ENCODE data around the gene CDH13. TPM values are rescaled to one million over a fixed set of nuclear protein-coding genes. Genes with fewer than 3 reads are reported as not detected.

The CDH13 gene
- polyA plus RNA-seq, 2 of the 4 experiments (the other 2 are of a cell fraction) = not detected

DNA sequence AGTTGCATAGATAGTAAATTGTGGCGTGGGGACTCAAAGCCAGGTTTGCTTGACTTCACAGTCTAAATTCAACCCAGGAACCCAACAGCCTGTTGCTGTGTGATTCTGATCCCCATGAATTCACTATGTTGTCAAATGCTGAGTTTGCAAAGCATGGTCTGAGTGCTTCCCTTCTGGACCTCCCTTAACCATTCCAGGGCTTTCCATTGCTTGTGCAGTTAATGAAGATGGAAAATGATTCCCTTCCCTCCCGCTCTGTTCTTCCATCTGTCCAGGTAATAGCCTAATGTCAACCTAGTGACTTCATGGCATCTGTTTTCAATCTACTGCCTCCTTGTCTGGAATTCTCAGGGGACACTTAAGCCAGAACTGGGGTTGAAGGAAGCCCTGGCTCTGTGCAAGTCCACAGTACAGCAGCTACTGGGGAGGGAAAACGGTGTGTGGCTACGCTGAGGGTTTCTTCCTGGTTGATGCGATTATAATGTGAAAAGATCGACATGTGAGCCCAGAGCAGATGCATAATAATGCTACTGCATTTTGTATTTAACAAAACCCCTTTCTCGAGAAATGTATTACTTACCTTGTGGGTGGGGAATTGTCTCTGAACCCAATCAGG is 206.7 kb downstream of the CDH13 start:
- ChIA-PET CTCF (no interaction called here), POLR2A (no interaction called here)
- FAIRE-seq (no peak), DNase-seq (ENCODE audit: low read depth in 1 of 2, low spot score in 1 of 2) (no peak), ATAC-seq (no peak)
- WGBS (ENCODE audit: missing lambda C conversion rate) = 2% methylated on average over 7 of the region's 7 CpGs
- H3K9me3 ChIP-seq = no peaks in the 10 kb centered on the region
- H3K4me1 ChIP-seq = no peaks in the 10 kb centered on the region
- no peak overlapping the region for H3K4me3 ChIP-seq
- H3K27ac ChIP-seq = no peak overlapping the region
- TF ChIP-seq ZC3H11A (IDR thresholded peaks at IDR 0.05) (no peak), CHD2 (IDR thresholded peaks at IDR 0.05; ENCODE audit: low read length, partially characterized antibody) (no peak), RNF2 (IDR thresholded peaks at IDR 0.05; ENCODE audit: borderline replicate concordance, low read depth) (no peak)
- H3K4me2 ChIP-seq = no peak overlapping the region

DNA sequence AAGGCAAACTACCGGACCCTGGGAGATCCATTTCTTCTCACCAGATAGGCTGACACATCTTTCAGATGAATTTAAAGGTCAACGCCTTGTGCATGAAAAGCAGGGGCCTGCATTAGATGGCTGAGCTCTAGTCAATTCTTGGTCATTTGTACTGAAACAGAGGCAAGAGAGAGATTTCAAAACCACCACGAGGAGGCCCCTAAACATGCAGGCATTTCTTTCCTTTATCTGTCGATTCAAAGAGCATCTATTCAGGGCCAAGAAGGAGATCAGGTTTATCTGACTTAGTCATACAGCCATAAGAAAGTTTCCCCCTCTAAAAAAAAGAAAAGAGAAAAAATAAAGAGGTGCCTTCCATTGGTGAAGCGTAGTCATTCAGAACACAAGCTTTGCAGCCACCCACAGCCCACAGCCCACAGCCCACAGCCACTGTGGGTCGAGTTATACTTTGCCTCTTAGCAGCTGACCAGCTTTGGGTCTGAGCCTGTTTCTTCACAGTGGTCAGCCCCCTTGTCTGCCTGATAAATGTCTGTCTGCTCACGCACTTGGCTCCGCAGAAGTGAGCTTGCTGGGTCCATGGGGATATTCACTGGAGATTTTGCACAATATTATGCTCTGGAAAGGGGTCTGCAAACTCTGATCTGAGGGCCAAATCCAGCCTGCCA is 207.5 kb downstream of the CDH13 start:
- TF ChIP-seq TFCP2L1 (CRISPR knock-in tag; IDR thresholded peaks at IDR 0.05) (no peak), KDM5A (IDR thresholded peaks at IDR 0.05) (no peak), RAD21 (conservative IDR thresholded peaks at IDR 0.05 in 1 of 2, IDR thresholded peaks at IDR 0.05 in 1 of 2) (no peak), POLR2A (IDR thresholded peaks at IDR 0.05; ENCODE audit: low read length) (no peak), JUN (IDR thresholded peaks at IDR 0.05) (no peak), HOXB13 (CRISPR knock-in tag; IDR thresholded peaks at IDR 0.05; ENCODE audit: low read depth) (no peak), ZFP36 (IDR thresholded peaks at IDR 0.05; ENCODE audit: borderline replicate concordance, partially characterized antibody) (no peak)
- TF ChIP-seq, protein P1, sequence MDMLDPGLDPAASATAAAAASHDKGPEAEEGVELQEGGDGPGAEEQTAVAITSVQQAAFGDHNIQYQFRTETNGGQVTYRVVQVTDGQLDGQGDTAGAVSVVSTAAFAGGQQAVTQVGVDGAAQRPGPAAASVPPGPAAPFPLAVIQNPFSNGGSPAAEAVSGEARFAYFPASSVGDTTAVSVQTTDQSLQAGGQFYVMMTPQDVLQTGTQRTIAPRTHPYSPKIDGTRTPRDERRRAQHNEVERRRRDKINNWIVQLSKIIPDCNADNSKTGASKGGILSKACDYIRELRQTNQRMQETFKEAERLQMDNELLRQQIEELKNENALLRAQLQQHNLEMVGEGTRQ (IDR thresholded peaks at IDR 0.05) = no peak
- TF ChIP-seq, protein P2, sequence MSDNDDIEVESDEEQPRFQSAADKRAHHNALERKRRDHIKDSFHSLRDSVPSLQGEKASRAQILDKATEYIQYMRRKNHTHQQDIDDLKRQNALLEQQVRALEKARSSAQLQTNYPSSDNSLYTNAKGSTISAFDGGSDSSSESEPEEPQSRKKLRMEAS (IDR thresholded peaks at IDR 0.05) = no peak
- ChIA-PET CTCF (no interaction called here), POLR2A (no interaction called here)
- H3K9me3 ChIP-seq = no peaks in the 10 kb centered on the region
- no peak overlapping the region for H3K4me3 ChIP-seq
- H3K4me2 ChIP-seq = no peak overlapping the region
- FAIRE-seq (no peak), DNase-seq (ENCODE audit: low read depth in 1 of 2, low spot score in 1 of 2) (no peak), ATAC-seq (no peak)
- 6% methylated on average over 6 of the region's 8 CpGs for WGBS (ENCODE audit: missing lambda C conversion rate)
- H3K27ac ChIP-seq = no peak overlapping the region
- H3K4me1 ChIP-seq = no peaks in the 10 kb centered on the region

DNA sequence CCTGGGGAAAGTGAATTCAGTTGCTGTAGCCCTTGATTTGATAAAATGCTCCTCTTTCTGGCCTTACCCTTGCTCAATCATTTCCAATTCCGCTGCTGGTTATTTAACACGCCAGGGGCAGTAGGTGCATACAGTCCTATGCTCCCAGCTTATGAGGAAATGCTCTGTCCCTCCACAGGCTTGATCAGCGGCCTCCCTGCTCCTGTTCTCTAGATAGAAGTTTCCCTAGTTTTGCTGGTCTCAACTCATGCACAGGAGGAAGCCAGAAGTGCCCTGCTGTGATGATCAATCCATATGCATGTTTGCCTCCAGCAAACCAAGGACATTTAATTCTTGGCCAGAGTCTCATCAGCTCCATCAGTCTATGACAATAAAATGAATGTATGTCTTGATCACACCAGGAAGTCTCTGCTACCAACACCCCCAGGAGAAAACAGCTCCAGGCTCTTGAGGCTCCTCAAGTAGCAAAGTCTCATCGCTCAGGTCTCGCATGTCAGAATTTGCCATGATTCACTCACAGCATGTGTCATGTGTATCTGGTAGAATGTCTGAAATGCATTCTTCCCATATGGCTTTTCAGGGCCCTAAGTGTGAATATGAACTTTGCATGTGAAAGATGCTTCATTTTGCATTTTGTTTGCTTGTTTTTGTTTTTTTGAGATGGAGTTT is 208.9 kb downstream of the CDH13 start:
- Histone ChIP-seq H3K4me1 (no peaks in the 10 kb centered on the region), H3K4me2 (no peak overlapping the region), H3K27ac (no peak overlapping the region), H3K4me3 (no peak overlapping the region), H3K9me3 (no peaks in the 10 kb centered on the region)
- ATAC-seq (no peak), DNase-seq (ENCODE audit: low read depth in 1 of 2, low spot score in 1 of 2) (no peak), FAIRE-seq (no peak)
- ChIA-PET CTCF (interaction anchor here (0.6 kb wide), 1 partner anchor 65 kb away, joined by 3 read pairs; no protein-coding TSS in a partner anchor), POLR2A (no interaction called here)
- 9% methylated on average over 5 of the region's 5 CpGs for WGBS (ENCODE audit: missing lambda C conversion rate)
- no peak for TF ChIP-seq ZNF302 (CRISPR knock-in tag; IDR thresholded peaks at IDR 0.05)
- TF ChIP-seq, protein P2 (IDR thresholded peaks at IDR 0.05) = no peak
- no peak for TF ChIP-seq NFE2L2 (conservative IDR thresholded peaks at IDR 0.05; ENCODE audit: low read length)
- TF ChIP-seq TP53 (CRISPR knock-in tag; IDR thresholded peaks at IDR 0.05) = no peak
- TF ChIP-seq SMC3 (IDR thresholded peaks at IDR 0.05) = no peak
- TF ChIP-seq, protein P3, sequence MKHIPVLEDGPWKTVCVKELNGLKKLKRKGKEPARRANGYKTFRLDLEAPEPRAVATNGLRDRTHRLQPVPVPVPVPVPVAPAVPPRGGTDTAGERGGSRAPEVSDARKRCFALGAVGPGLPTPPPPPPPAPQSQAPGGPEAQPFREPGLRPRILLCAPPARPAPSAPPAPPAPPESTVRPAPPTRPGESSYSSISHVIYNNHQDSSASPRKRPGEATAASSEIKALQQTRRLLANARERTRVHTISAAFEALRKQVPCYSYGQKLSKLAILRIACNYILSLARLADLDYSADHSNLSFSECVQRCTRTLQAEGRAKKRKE (CRISPR knock-in tag; IDR thresholded peaks at IDR 0.05; ENCODE audit: low read depth) = no peak
- TF ChIP-seq, protein P4, sequence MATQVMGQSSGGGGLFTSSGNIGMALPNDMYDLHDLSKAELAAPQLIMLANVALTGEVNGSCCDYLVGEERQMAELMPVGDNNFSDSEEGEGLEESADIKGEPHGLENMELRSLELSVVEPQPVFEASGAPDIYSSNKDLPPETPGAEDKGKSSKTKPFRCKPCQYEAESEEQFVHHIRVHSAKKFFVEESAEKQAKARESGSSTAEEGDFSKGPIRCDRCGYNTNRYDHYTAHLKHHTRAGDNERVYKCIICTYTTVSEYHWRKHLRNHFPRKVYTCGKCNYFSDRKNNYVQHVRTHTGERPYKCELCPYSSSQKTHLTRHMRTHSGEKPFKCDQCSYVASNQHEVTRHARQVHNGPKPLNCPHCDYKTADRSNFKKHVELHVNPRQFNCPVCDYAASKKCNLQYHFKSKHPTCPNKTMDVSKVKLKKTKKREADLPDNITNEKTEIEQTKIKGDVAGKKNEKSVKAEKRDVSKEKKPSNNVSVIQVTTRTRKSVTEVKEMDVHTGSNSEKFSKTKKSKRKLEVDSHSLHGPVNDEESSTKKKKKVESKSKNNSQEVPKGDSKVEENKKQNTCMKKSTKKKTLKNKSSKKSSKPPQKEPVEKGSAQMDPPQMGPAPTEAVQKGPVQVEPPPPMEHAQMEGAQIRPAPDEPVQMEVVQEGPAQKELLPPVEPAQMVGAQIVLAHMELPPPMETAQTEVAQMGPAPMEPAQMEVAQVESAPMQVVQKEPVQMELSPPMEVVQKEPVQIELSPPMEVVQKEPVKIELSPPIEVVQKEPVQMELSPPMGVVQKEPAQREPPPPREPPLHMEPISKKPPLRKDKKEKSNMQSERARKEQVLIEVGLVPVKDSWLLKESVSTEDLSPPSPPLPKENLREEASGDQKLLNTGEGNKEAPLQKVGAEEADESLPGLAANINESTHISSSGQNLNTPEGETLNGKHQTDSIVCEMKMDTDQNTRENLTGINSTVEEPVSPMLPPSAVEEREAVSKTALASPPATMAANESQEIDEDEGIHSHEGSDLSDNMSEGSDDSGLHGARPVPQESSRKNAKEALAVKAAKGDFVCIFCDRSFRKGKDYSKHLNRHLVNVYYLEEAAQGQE (IDR thresholded peaks at IDR 0.05) = no peak
- TF ChIP-seq POLR2A (IDR thresholded peaks at IDR 0.05; ENCODE audit: low read length) = no peak
- TF ChIP-seq KDM1A (IDR thresholded peaks at IDR 0.05; ENCODE audit: low read depth) = no peak
- TF ChIP-seq RAD21 (conservative IDR thresholded peaks at IDR 0.05 in 1 of 2, IDR thresholded peaks at IDR 0.05 in 1 of 2) = no peak
- TF ChIP-seq, protein P5, sequence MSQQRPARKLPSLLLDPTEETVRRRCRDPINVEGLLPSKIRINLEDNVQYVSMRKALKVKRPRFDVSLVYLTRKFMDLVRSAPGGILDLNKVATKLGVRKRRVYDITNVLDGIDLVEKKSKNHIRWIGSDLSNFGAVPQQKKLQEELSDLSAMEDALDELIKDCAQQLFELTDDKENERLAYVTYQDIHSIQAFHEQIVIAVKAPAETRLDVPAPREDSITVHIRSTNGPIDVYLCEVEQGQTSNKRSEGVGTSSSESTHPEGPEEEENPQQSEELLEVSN (IDR thresholded peaks at IDR 0.05; ENCODE audit: borderline replicate concordance, low read depth) = no peak
- TF ChIP-seq NR3C1 (IDR thresholded peaks at IDR 0.05) = no peak
- TF ChIP-seq BHLHE40 (IDR thresholded peaks at IDR 0.05; ENCODE audit: low read depth, low read length) = no peak
- no peak for TF ChIP-seq ZFP36 (IDR thresholded peaks at IDR 0.05; ENCODE audit: borderline replicate concordance, partially characterized antibody)
- TF ChIP-seq POLR2AphosphoS2 (conservative IDR thresholded peaks at IDR 0.05; ENCODE audit: low read length) = no peak
- no peak for TF ChIP-seq KDM5A (IDR thresholded peaks at IDR 0.05)
- no peak for TF ChIP-seq GATA3 (IDR thresholded peaks at IDR 0.05; ENCODE audit: borderline replicate concordance)
